Liver (tissue), 9 donors: ENCODE data around the gene OOSP3. TPM values are rescaled to one million over a fixed set of nuclear protein-coding genes. Genes with fewer than 3 reads are reported as not detected.

ENCODE experiments used
- DNase-seq: peaks from one replicate; pipeline ENCODE4 v3.0.0-alpha.2; 2017; ENCODE audit warnings: low spot score
- H3K27ac ChIP-seq, 2 donors: one replicate each; pipeline ENCODE4 v1.7.0; 2013; ENCODE audit warnings: inconsistent platforms in 2 of 2, low read length in 2 of 2, control low read depth in 1 of 2, low read depth in 1 of 2, mild to moderate bottlenecking in 1 of 2
- H3K27me3 ChIP-seq, 4 donors: one replicate each; pipeline versions ENCODE4 v1.6.1 to v1.7.0; 2013; ENCODE audit warnings: low read length in 3 of 4, inconsistent platforms in 1 of 4, mild to moderate bottlenecking in 1 of 4, moderate library complexity in 1 of 4; ENCODE audit not compliant: control insufficient read depth in 4 of 4, insufficient read depth in 4 of 4
- H3K36me3 ChIP-seq, 4 donors: one replicate each; pipeline versions ENCODE4 v1.6.1 to v1.7.0; 2013; ENCODE audit warnings: low read length in 3 of 4, mild to moderate bottlenecking in 3 of 4, low read depth in 1 of 4, moderate library complexity in 1 of 4; ENCODE audit not compliant: control insufficient read depth in 4 of 4, insufficient read depth in 3 of 4
- H3K4me1 ChIP-seq, 4 donors: one replicate each; pipeline versions ENCODE4 v1.6.1 to v1.7.0; 2013; ENCODE audit warnings: low read length in 3 of 4, mild to moderate bottlenecking in 3 of 4, moderate library complexity in 1 of 4; ENCODE audit not compliant: control insufficient read depth in 4 of 4, insufficient read depth in 4 of 4
- H3K4me3 ChIP-seq, 3 donors: one replicate each; pipeline versions ENCODE4 v1.6.1 to v1.7.0; 2013; ENCODE audit warnings: low read length in 3 of 3, control low read depth in 1 of 3, low read depth in 1 of 3, mild to moderate bottlenecking in 1 of 3
- H3K9ac ChIP-seq, 2 donors: one replicate each; pipeline ENCODE4 v1.7.0; 2013; ENCODE audit warnings: low read length in 2 of 2, mild to moderate bottlenecking in 2 of 2, moderate library complexity in 2 of 2, control low read depth in 1 of 2, low read depth in 1 of 2
- H3K9me3 ChIP-seq, 4 donors: one replicate each; pipeline versions ENCODE4 v1.6.1 to v1.7.0; 2013; ENCODE audit warnings: low read length in 3 of 4; ENCODE audit not compliant: control insufficient read depth in 4 of 4
- EGR1 ChIP-seq, 2 donors: IDR thresholded peaks; 2 replicates each; pipeline ENCODE4 v1.6.1; 2016 to 2018; ENCODE audit warnings: antibody characterized with exemption in 2 of 2, low read depth in 2 of 2
- FOXA2 ChIP-seq: IDR thresholded peaks from 2 replicates; pipeline ENCODE4 v1.6.1; 2016; ENCODE audit warnings: antibody characterized with exemption
- HNF4A ChIP-seq, 2 donors: conservative IDR thresholded peaks; 2 replicates each; pipeline ENCODE4 v1.6.1; 2016; ENCODE audit warnings: antibody characterized with exemption in 2 of 2, mild to moderate bottlenecking in 2 of 2
- JUND ChIP-seq, 2 donors: IDR thresholded peaks; 2 replicates each; pipeline ENCODE4 v1.6.1; 2016; ENCODE audit warnings: antibody characterized with exemption in 2 of 2
- NR2F2 ChIP-seq: IDR thresholded peaks from 2 replicates; pipeline ENCODE4 v1.6.1; 2016; ENCODE audit warnings: antibody characterized with exemption
- RXRA ChIP-seq, 2 donors: IDR thresholded peaks; 2 replicates each; pipeline ENCODE4 v1.6.1; 2017 to 2018; ENCODE audit warnings: antibody characterized with exemption in 2 of 2, mild to moderate bottlenecking in 1 of 2
- SP1 ChIP-seq: IDR thresholded peaks from 2 replicates; pipeline ENCODE4 v1.6.1; 2018; ENCODE audit warnings: antibody characterized with exemption, mild to moderate bottlenecking
- TAF1 ChIP-seq: conservative IDR thresholded peaks from 2 replicates; pipeline ENCODE4 v1.6.1; 2016; ENCODE audit warnings: antibody characterized with exemption, mild to moderate bottlenecking
- YY1 ChIP-seq: IDR thresholded peaks from 2 replicates; pipeline ENCODE4 v1.6.1; 2016; ENCODE audit warnings: antibody characterized with exemption, mild to moderate bottlenecking
- WGBS: extraction: QIAGEN DNeasy Blood & Tissue Kit; methylation state at CpG from one replicate; pipeline ENCODE4 v1.1.7; 2013; 5-methylcytosine and 5-hydroxymethylcytosine counted together
- polyA plus RNA-seq, 2 donors: library from polyadenylated mRNA; stranded (reverse) in 1 of 2; unstranded in 1 of 2; fragments of 200-250 nt in 1 of 2; fragments of >200 nt in 1 of 2; fragmentation: Nextera tagmentation in 1 of 2; extraction: Ambion mirVana in 1 of 2; gene quantifications; one replicate each; pipeline versions ENCODE4 v1.2.1 to v1.2.3, GENCODE V29; 2013 to 2015
- total RNA-seq, 2 donors: library from RNA; depleted of rRNA; stranded (reverse); fragments of >200 nt; gene quantifications; one replicate each; pipeline ENCODE4 v1.2.3, GENCODE V29; 2014
- TF ChIP-seq, protein P1 (sequence below): IDR thresholded peaks from 2 replicates; pipeline ENCODE4 v1.6.1; 2016; ENCODE audit warnings: antibody characterized with exemption, mild to moderate bottlenecking
- TF ChIP-seq, protein P2 (sequence below): IDR thresholded peaks from 2 replicates; pipeline ENCODE4 v1.6.1; 2016; ENCODE audit warnings: antibody characterized with exemption
- TF ChIP-seq, protein P3 (sequence below): IDR thresholded peaks from 2 replicates; pipeline ENCODE4 v1.6.1; 2016; ENCODE audit warnings: antibody characterized with exemption
- donor health status: healthy.
- donor health status: healthy.
- donor health status: healthy.
- donor health status: healthy.
- donor health status: healthy.

The OOSP3 gene
- total and polyA plus RNA-seq, 4 donors: not detected

DNA sequence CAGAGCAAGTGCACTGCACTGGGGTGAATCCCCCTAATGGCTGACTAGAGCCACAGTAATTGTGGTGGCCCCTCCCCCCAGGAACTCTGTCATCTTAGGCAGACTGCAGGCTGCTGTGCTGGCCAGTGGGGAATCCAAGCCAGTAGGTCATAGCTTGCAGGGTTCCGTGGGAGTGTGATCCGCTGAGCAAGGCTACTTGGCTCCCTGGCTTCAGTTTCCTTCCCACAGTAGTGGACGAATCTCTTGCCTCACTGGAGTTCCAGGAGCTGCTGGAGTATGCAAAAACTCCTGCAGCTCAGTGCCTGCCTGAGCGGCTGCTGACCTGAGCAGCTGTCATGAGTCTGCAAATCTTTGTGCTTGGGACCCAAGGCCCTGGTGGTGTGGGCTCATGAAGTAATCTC, 13.2 kb downstream of the OOSP3 start:
- Histone ChIP-seq H3K36me3 (no peaks in the 10 kb centered on the region), H3K4me3 (no peak overlapping the region), H3K9ac (no peak overlapping the region), H3K27ac (no peak overlapping the region), H3K9me3 (peaks cover 0 to 10% (median under 1%) of the 10 kb centered on the region in 4 donors), H3K27me3 (peaks cover 0 to 3% (median 0%) of the 10 kb centered on the region in 4 donors), H3K4me1 (no peaks in the 10 kb centered on the region)
- no peak for DNase-seq
- WGBS: 51% methylated on average over 4 of the region's 4 CpGs
- TF ChIP-seq JUND (IDR thresholded peaks at IDR 0.05): no peak
- TF ChIP-seq FOXA2: no peak
- no peak for TF ChIP-seq HNF4A (conservative IDR thresholded peaks at IDR 0.05)
- no peak for TF ChIP-seq NR2F2
- no peak for TF ChIP-seq SP1

DNA sequence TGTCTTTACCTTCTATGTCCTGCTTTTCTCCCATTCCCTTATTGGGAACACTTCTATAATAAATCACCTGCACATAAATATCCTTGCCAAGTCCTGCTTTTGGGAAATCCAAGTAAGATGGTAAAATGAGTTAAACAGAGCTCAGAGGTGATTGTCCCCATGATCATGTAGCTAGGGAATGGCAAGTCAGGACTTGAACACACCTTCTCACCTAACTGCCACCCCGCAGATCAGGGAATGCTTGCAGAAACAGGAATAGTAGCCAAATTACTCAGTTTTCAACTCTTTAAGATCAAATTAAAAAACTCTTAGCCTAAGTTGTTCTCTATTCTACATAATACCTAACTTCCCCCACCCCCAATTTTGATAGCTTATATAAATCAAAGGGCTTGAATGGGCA, 16.0 kb downstream of the OOSP3 start:
- TF ChIP-seq NR2F2 (no peak), FOXA2 (no peak), TAF1 (no peak), YY1 (no peak), HNF4A (conservative IDR thresholded peaks at IDR 0.05) (no peak), SP1 (no peak), JUND (IDR thresholded peaks at IDR 0.05) (no peak), RXRA (IDR thresholded peaks at IDR 0.05) (no peak), EGR1 (IDR thresholded peaks at IDR 0.05; ENCODE audit: low read depth in 2 of 2) (no peak)
- TF ChIP-seq, protein P1, sequence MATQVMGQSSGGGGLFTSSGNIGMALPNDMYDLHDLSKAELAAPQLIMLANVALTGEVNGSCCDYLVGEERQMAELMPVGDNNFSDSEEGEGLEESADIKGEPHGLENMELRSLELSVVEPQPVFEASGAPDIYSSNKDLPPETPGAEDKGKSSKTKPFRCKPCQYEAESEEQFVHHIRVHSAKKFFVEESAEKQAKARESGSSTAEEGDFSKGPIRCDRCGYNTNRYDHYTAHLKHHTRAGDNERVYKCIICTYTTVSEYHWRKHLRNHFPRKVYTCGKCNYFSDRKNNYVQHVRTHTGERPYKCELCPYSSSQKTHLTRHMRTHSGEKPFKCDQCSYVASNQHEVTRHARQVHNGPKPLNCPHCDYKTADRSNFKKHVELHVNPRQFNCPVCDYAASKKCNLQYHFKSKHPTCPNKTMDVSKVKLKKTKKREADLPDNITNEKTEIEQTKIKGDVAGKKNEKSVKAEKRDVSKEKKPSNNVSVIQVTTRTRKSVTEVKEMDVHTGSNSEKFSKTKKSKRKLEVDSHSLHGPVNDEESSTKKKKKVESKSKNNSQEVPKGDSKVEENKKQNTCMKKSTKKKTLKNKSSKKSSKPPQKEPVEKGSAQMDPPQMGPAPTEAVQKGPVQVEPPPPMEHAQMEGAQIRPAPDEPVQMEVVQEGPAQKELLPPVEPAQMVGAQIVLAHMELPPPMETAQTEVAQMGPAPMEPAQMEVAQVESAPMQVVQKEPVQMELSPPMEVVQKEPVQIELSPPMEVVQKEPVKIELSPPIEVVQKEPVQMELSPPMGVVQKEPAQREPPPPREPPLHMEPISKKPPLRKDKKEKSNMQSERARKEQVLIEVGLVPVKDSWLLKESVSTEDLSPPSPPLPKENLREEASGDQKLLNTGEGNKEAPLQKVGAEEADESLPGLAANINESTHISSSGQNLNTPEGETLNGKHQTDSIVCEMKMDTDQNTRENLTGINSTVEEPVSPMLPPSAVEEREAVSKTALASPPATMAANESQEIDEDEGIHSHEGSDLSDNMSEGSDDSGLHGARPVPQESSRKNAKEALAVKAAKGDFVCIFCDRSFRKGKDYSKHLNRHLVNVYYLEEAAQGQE: no peak
- TF ChIP-seq, protein P2, sequence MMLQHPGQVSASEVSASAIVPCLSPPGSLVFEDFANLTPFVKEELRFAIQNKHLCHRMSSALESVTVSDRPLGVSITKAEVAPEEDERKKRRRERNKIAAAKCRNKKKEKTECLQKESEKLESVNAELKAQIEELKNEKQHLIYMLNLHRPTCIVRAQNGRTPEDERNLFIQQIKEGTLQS: no peak
- TF ChIP-seq, protein P3, sequence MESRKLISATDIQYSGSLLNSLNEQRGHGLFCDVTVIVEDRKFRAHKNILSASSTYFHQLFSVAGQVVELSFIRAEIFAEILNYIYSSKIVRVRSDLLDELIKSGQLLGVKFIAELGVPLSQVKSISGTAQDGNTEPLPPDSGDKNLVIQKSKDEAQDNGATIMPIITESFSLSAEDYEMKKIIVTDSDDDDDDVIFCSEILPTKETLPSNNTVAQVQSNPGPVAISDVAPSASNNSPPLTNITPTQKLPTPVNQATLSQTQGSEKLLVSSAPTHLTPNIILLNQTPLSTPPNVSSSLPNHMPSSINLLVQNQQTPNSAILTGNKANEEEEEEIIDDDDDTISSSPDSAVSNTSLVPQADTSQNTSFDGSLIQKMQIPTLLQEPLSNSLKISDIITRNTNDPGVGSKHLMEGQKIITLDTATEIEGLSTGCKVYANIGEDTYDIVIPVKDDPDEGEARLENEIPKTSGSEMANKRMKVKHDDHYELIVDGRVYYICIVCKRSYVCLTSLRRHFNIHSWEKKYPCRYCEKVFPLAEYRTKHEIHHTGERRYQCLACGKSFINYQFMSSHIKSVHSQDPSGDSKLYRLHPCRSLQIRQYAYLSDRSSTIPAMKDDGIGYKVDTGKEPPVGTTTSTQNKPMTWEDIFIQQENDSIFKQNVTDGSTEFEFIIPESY: no peak
- Histone ChIP-seq H3K9me3 (peaks cover 0 to 6% (median under 1%) of the 10 kb centered on the region in 4 donors), H3K36me3 (no peaks in the 10 kb centered on the region), H3K27me3 (peaks cover 0 to 3% (median 0%) of the 10 kb centered on the region in 4 donors), H3K4me3 (no peak overlapping the region), H3K4me1 (no peaks in the 10 kb centered on the region), H3K9ac (no peak overlapping the region), H3K27ac (no peak overlapping the region)
- DNase-seq: no peak
- 97% methylated on average over 1 of the region's 1 CpG for WGBS

DNA sequence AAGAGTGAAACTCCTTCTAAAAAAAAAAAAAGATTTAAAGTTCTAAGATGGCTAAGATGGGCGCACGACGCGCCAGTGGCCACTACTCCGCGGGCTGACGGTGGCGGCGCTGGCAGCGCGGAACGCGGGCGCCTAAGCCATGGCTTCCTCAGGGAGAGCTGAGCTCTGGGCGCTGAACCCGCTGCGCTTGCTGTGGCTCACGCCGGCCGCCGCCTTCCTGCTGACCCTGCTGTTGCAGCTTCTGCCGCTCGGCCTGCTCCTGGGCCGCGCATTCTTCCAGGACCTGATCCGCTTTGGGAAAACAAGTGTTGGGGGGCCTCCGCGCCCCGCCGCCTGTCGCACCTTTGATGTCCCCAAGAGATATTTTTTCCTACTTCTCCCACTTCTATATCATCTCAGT, 19.5 kb downstream of the OOSP3 start:
- WGBS: 95% methylated on average over 31 of the region's 31 CpGs
- no peaks in the 10 kb centered on the region for H3K36me3 ChIP-seq
- H3K4me3 ChIP-seq: no peak overlapping the region
- no peak overlapping the region for H3K9ac ChIP-seq
- no peak overlapping the region for H3K27ac ChIP-seq
- peaks cover 0 to 7% (median 0%) of the 10 kb centered on the region in 4 donors for H3K9me3 ChIP-seq
- no peaks in the 10 kb centered on the region for H3K4me1 ChIP-seq
- DNase-seq: no peak
- TF ChIP-seq RXRA (IDR thresholded peaks at IDR 0.05) (no peak), YY1 (no peak), SP1 (no peak), NR2F2 (no peak), TAF1 (no peak)
- TF ChIP-seq, protein P2: no peak
- no peaks in the 10 kb centered on the region for H3K27me3 ChIP-seq
